Measurements from ENCODE around the gene CLEC4M.

DNA sequence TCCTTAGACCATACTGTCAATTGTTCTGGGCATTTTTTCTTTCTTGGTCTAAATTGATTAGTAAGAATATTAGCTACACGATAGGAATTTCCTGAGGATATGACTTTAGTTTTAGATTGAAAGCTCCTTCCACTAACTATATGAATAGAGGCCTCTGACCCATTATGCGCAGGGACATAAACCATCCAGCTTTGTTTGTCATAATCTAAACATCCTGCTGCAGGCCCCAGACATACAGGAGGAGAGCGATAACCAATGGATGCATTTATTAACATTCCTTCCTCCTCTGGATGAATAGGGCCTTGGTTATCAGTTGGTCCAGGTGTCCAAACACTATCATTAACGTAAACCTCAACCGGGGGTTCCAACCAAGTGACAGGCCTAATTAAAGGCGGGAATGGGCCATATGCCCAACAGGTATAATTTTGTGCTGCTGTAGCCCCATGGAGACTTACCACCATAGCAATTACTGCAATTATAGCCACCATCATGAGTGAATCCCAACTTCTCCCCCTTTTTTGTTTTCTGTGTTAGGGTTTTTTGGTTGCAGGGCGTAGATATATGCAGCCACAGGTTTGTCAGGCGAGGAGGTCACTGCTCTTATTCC lies 32.6 kb downstream of the CLEC4M start:
- TF ChIP-seq EZH2 (IDR thresholded peaks at IDR 0.05; ENCODE audit: low read depth, low read length, severe bottlenecking) (no peak), CEBPB (IDR thresholded peaks at IDR 0.05; ENCODE audit: low read depth, low read length) (no peak), CREB1 (IDR thresholded peaks at IDR 0.05) (no peak), CTCF (IDR thresholded peaks at IDR 0.05; ENCODE audit: control extremely low read depth in 1 of 3, insufficient read depth in 1 of 3, low read depth in 1 of 3, low read length in 3 of 3) (no peak)

All from H1 (cell line).